ENCODE measurements around the gene B3GNT2.
"Not testable (repeated sequence)": the region's sequence is repeated elsewhere in the genome, so short reads cannot be mapped to it uniquely, and the experiment has no call there.

Gene B3GNT2

GRCh38 chr2:62234755-62235655, 39.1 kb downstream of the B3GNT2 start:
- DNase-seq (ENCODE audit: low read depth in 3 of 3), result no peak

- DNase-seq (ENCODE audit: low read depth in 3 of 3), result no peak
Measured at GRCh38 chr2:62236499-62236898, 40.6 kb downstream of the B3GNT2 start.

GRCh38 chr2:62238236-62238635, 42.3 kb downstream of the B3GNT2 start:
- DNase-seq (ENCODE audit: low read depth in 3 of 3), result no peak

- no peak for DNase-seq (ENCODE audit: low read depth in 3 of 3)
Measured at GRCh38 chr2:62240546-62240945, 44.6 kb downstream of the B3GNT2 start.

GRCh38 chr2:62243983-62244382, 48.1 kb downstream of the B3GNT2 start:
- DNase-seq (ENCODE audit: low read depth in 3 of 3), result no peak

- no peak for DNase-seq (ENCODE audit: low read depth in 3 of 3)
Measured at GRCh38 chr2:62248226-62248625, 52.3 kb downstream of the B3GNT2 start.

GRCh38 chr2:62250239-62250638, 54.3 kb downstream of the B3GNT2 start:
- DNase-seq (ENCODE audit: low read depth in 3 of 3), result no peak

- DNase-seq (ENCODE audit: low read depth in 3 of 3), result no peak
Measured at GRCh38 chr2:62254424-62255266, 58.7 kb downstream of the B3GNT2 start.

GRCh38 chr2:62257466-62257865, 61.6 kb downstream of the B3GNT2 start:
- no peak for DNase-seq (ENCODE audit: low read depth in 3 of 3)

GRCh38 chr2:62263076-62263715, 67.3 kb downstream of the B3GNT2 start:
- DNase-seq (ENCODE audit: low read depth in 3 of 3), result no peak

- no peak for DNase-seq (ENCODE audit: low read depth in 3 of 3)
Measured at GRCh38 chr2:62264186-62264585, 68.3 kb downstream of the B3GNT2 start.

- no peak for DNase-seq (ENCODE audit: low read depth in 3 of 3)
Measured at GRCh38 chr2:62265106-62265505, 69.2 kb downstream of the B3GNT2 start.

GRCh38 chr2:62266433-62267038, 70.6 kb downstream of the B3GNT2 start:
- DNase-seq (ENCODE audit: low read depth in 3 of 3), result no peak

GRCh38 chr2:62267696-62268095, 71.8 kb downstream of the B3GNT2 start:
- no peak for DNase-seq (ENCODE audit: low read depth in 3 of 3)

GRCh38 chr2:62268681-62269188, 72.8 kb downstream of the B3GNT2 start:
- DNase-seq (ENCODE audit: low read depth in 3 of 3), result not testable (repeated sequence)

- DNase-seq (ENCODE audit: low read depth in 3 of 3), result no peak
Measured at GRCh38 chr2:62270728-62271127, 74.8 kb downstream of the B3GNT2 start.

Measured in stimulated activated CD4-positive, alpha-beta T cell treated with anti-CD3 and anti-CD28 coated beads, TNF-alpha, amount 100 ng/mL, for 48 hours (primary cell).